Measurements from ENCODE around the gene ITIH4.

DNA sequence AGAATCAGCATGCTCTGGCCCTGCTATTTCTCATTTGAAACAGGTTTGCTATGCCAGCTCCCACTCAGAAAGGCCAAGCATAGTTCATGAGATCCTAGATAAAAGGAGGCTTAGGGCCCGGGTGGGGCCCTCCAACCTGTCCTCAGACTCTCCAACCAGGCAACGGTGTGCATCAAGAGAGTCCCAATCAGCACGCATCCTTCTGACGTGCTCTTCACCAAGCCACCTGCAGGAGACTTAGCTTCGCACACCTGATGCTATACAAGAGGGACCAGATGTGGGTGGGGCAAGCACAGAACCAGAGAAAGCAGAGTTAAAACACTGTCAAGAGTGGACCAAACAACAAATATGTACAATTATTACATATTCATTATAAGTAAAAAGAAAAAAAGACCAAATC lies 49.6 kb upstream of the ITIH4 start:
- TF ChIP-seq POLR2A (IDR thresholded peaks at IDR 0.05; ENCODE audit: low read depth, low read length) (no peak), POLR2AphosphoS5 (IDR thresholded peaks at IDR 0.05; ENCODE audit: low read depth, low read length) (no peak), SPI1 (IDR thresholded peaks at IDR 0.05; ENCODE audit: low read depth, low read length) (no peak), POU2F2 (IDR thresholded peaks at IDR 0.05; ENCODE audit: low read depth, low read length) (no peak), TAF1 (IDR thresholded peaks at IDR 0.05; ENCODE audit: low read depth, low read length) (no peak), PAX5 (IDR thresholded peaks at IDR 0.05; ENCODE audit: insufficient read depth, low read length, severe bottlenecking) (no peak)
